Heart left ventricle (tissue), 13 donors: ENCODE data around the gene DACT2.

ENCODE experiments used
- POLR2A ChIP-seq, 2 donors: fragments of 450-650 bp; IDR thresholded peaks; one replicate each; pipeline ENCODE4 v1.6.1; 2017; ENCODE audit warnings: antibody characterized with exemption in 2 of 2, mild to moderate bottlenecking in 2 of 2, moderate library complexity in 2 of 2
- TF ChIP-seq, protein P1 (sequence below), 12 donors: fragments of 200-600 bp; sonication (generic) in 4 of 12; IDR thresholded peaks; one replicate each; pipeline versions ENCODE4 v1.5.0 to v1.8.0; 2018 to 2022; ENCODE audit warnings: antibody characterized with exemption in 12 of 12, mild to moderate bottlenecking in 5 of 12
- donor health status: ischemic (EF 13 %, LVEDD 7.1; RV severe dilation, severe dysfunction).
- donor health status: DM: no; HTN: yes; CAD: no.
- donor health status: DM: no; HTN: no; CAD: no.
- donor health status: ischemic (EF 25% LVEDD 6.9; RV normal size, moderate dysfunction).
- donor health status: ischemic (EF 25% LVEDD 5.7; RV mildly dilated, moderate dysfunction).
- donor health status: ischemic (EF 35%, LVEDD 5.7; RV mildly dilated, moderate dysfunction).
- donor health status: nonischemic (EF 11% LVEDD 7.7; RV severe dilation, severe dysfunction).
- donor health status: DM: yes; HTN: yes; CAD: no.
- donor health status: PGD.
- donor health status: ischemic (EF 29% LVEDD 5.4; RV normal size, mild dysfunction).
- donor health status: nonischemic (EF 23%, LVEDD 6.1; RV moderate dilation, normal function).

- TF ChIP-seq, protein P1, sequence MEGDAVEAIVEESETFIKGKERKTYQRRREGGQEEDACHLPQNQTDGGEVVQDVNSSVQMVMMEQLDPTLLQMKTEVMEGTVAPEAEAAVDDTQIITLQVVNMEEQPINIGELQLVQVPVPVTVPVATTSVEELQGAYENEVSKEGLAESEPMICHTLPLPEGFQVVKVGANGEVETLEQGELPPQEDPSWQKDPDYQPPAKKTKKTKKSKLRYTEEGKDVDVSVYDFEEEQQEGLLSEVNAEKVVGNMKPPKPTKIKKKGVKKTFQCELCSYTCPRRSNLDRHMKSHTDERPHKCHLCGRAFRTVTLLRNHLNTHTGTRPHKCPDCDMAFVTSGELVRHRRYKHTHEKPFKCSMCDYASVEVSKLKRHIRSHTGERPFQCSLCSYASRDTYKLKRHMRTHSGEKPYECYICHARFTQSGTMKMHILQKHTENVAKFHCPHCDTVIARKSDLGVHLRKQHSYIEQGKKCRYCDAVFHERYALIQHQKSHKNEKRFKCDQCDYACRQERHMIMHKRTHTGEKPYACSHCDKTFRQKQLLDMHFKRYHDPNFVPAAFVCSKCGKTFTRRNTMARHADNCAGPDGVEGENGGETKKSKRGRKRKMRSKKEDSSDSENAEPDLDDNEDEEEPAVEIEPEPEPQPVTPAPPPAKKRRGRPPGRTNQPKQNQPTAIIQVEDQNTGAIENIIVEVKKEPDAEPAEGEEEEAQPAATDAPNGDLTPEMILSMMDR (IDR thresholded peaks at IDR 0.05): no peak
- TF ChIP-seq POLR2A (IDR thresholded peaks at IDR 0.05): no peak
These were observed 28.1 kb downstream of the DACT2 start for GRCh38 chr6:168291450-168291849.
